Body of pancreas (tissue), 4 donors: Measurements from ENCODE around the gene ZNF423. TPM values are rescaled to one million over a fixed set of nuclear protein-coding genes. Genes with fewer than 3 reads are reported as not detected.

Experiments
- ATAC-seq: fragments of 150-250 bp; one replicate; pipeline ENCODE4 v1.9.1; 2016
- DNase-seq, 4 donors: peaks; one replicate each; pipeline ENCODE4 v3.0.0-alpha.2; 2019
- H3K27ac ChIP-seq, 4 donors: fragments of 200-600 bp; sonication (generic); 1 replicate in 3 of 4; 2 replicates in 1 of 4; pipeline versions ENCODE4 v1.5.1 to v1.6.1; 2016 to 2019; ENCODE audit warnings: mild to moderate bottlenecking in 1 of 4, mixed read lengths in 1 of 4, moderate library complexity in 1 of 4
- H3K27me3 ChIP-seq, 2 donors: fragments of 200-600 bp; sonication (generic); one replicate each; pipeline ENCODE4 v1.6.0; 2016; ENCODE audit warnings: mild to moderate bottlenecking in 1 of 2
- H3K36me3 ChIP-seq, 2 donors: fragments of 200-600 bp; sonication (generic); replicated peaks in 1 of 2; 2 replicates each; pipeline ENCODE4 v1.5.1; 2016; ENCODE audit warnings: low read depth in 2 of 2; ENCODE audit not compliant: insufficient read depth in 1 of 2
- H3K4me1 ChIP-seq: fragments of 200-600 bp; sonication (generic); one replicate; pipeline ENCODE4 v1.6.0; 2016
- H3K4me3 ChIP-seq, 2 donors: fragments of 200-600 bp; sonication (generic); 1 replicate in 1 of 2; 2 replicates in 1 of 2; pipeline ENCODE4 v1.5.1; 2016 to 2019
- H3K9me3 ChIP-seq, 3 donors: fragments of 200-600 bp; sonication (generic); 1 replicate in 2 of 3; 2 replicates in 1 of 3; pipeline ENCODE4 v1.5.1; 2016
- POLR2A ChIP-seq, 3 donors: fragments of 450-650 bp; IDR thresholded peaks; one replicate each; pipeline ENCODE4 v1.6.1; 2016; ENCODE audit warnings: antibody characterized with exemption in 3 of 3, mild to moderate bottlenecking in 2 of 3
- WGBS, 2 donors: methylation state at CpG; one replicate each; pipeline ENCODE4 v1.1.5; 2017; 5-methylcytosine and 5-hydroxymethylcytosine counted together
- intact Hi-C: fragments of 100-400 bp; cut with DNase I; formaldehyde crosslinking; loops from one replicate; pipeline ENCODE4 v1.15.1; 2023
- total RNA-seq, 2 donors: library from RNA; depleted of rRNA; stranded (reverse); fragments of >200 nt; gene quantifications; one replicate each; pipeline ENCODE4 v1.1.0, GENCODE V29; 2016
- TF ChIP-seq, protein P1 (sequence below), 7 experiments: fragments of 450-650 bp in 4 of 7; fragments of 200-600 bp in 3 of 7; sonication (generic) in 3 of 7; IDR thresholded peaks; one replicate each; pipeline ENCODE4 v1.5.1; 2016 to 2019; ENCODE audit warnings: antibody characterized with exemption in 7 of 7

Gene ZNF423
- total RNA-seq, 2 donors from 2014 or later: 4.2 to 9.2 TPM

GRCh38 chr16:49827805-49828438 is 28.0 kb downstream of the ZNF423 start:
- no peaks in the 10 kb centered on the region for H3K27me3 ChIP-seq
- DNase-seq (no peak), ATAC-seq (no peak)
- H3K4me1 ChIP-seq: no peaks in the 10 kb centered on the region
- H3K36me3 ChIP-seq: no peaks in the 10 kb centered on the region
- no peak overlapping the region for H3K4me3 ChIP-seq
- no peak for TF ChIP-seq POLR2A (IDR thresholded peaks at IDR 0.05)
- TF ChIP-seq, protein P1, sequence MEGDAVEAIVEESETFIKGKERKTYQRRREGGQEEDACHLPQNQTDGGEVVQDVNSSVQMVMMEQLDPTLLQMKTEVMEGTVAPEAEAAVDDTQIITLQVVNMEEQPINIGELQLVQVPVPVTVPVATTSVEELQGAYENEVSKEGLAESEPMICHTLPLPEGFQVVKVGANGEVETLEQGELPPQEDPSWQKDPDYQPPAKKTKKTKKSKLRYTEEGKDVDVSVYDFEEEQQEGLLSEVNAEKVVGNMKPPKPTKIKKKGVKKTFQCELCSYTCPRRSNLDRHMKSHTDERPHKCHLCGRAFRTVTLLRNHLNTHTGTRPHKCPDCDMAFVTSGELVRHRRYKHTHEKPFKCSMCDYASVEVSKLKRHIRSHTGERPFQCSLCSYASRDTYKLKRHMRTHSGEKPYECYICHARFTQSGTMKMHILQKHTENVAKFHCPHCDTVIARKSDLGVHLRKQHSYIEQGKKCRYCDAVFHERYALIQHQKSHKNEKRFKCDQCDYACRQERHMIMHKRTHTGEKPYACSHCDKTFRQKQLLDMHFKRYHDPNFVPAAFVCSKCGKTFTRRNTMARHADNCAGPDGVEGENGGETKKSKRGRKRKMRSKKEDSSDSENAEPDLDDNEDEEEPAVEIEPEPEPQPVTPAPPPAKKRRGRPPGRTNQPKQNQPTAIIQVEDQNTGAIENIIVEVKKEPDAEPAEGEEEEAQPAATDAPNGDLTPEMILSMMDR (IDR thresholded peaks at IDR 0.05): no peak
- no peaks in the 10 kb centered on the region for H3K9me3 ChIP-seq
- 77 to 82% methylated on average over 8 of the region's 8 CpGs for WGBS, 2 donors
- H3K27ac ChIP-seq: no peak overlapping the region
- intact Hi-C loops: no loop called here

DNA sequence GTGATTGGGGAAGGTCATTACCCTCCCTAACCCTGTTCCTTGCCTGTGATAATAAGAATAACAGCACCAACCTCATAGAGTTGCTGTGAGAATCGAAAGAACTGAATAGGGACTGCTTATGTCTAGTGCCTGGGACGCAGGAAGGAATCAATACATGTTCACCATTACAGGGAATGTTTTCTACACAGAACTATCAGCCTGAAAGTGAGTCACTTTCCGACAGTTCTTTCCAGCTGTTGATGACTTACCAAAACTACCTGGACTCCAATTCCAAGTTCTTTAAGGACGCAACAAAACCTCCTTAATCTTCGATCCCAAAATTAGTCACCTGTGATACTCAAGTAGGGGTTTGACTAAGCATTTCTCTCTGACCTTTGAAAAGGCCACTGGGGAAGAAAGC is 29.4 kb downstream of the ZNF423 start:
- H3K4me1 ChIP-seq: no peaks in the 10 kb centered on the region
- H3K36me3 ChIP-seq: no peaks in the 10 kb centered on the region
- no peak for TF ChIP-seq POLR2A (IDR thresholded peaks at IDR 0.05)
- TF ChIP-seq, protein P1 (IDR thresholded peaks at IDR 0.05): no peak
- H3K4me3 ChIP-seq: no peak overlapping the region
- 81 to 88% methylated on average over 5 of the region's 5 CpGs for WGBS, 2 donors
- intact Hi-C loops: no loop called here
- DNase-seq (no peak), ATAC-seq (no peak)
- no peak overlapping the region for H3K27ac ChIP-seq
- no peaks in the 10 kb centered on the region for H3K27me3 ChIP-seq
- no peaks in the 10 kb centered on the region for H3K9me3 ChIP-seq

- DNase-seq (no peak), ATAC-seq (no peak)
- H3K4me3 ChIP-seq: no peak overlapping the region
- WGBS, 2 donors: 69 to 71% methylated on average over 1 of the region's 1 CpG
- no peaks in the 10 kb centered on the region for H3K4me1 ChIP-seq
- no peaks in the 10 kb centered on the region for H3K36me3 ChIP-seq
- H3K27ac ChIP-seq: no peak overlapping the region
- TF ChIP-seq, protein P1 (IDR thresholded peaks at IDR 0.05): no peak
- TF ChIP-seq POLR2A (IDR thresholded peaks at IDR 0.05): no peak
- H3K9me3 ChIP-seq: no peaks in the 10 kb centered on the region
- intact Hi-C loops: no loop called here
- no peaks in the 10 kb centered on the region for H3K27me3 ChIP-seq
Observed at GRCh38 chr16:49825041-49825440, 30.9 kb downstream of the ZNF423 start.

GRCh38 chr16:49824593-49824992 is 31.3 kb downstream of the ZNF423 start:
- Histone ChIP-seq H3K9me3 (no peaks in the 10 kb centered on the region), H3K27me3 (no peaks in the 10 kb centered on the region), H3K36me3 (no peaks in the 10 kb centered on the region), H3K27ac (no peak overlapping the region), H3K4me1 (no peaks in the 10 kb centered on the region), H3K4me3 (no peak overlapping the region)
- WGBS, 2 donors: 73 to 80% methylated on average over 8 to 9 of the region's 9 CpGs
- intact Hi-C loops: no loop called here
- DNase-seq: no peak
- ATAC-seq: no peak
- TF ChIP-seq POLR2A (IDR thresholded peaks at IDR 0.05): no peak
- TF ChIP-seq, protein P1 (IDR thresholded peaks at IDR 0.05): no peak
